GM10248 (cell line): Measurements from ENCODE around the gene B3GALT4.

Experiments used
- CTCF ChIA-PET: fragments of 300-600 bp; sonication (Branson Sonifier 250); formaldehyde crosslinking; extraction: SDS; loops from one replicate; lab custom pipeline; 2021; ENCODE audit warnings: antibody characterized with exemption; lab: Yijun Ruan, JAX
- POLR2A ChIA-PET: fragments of 350-650 bp; sonication (Branson Sonifier 250); formaldehyde crosslinking; extraction: SDS; loops from one replicate; lab custom pipeline; 2020; ENCODE audit warnings: antibody characterized with exemption; lab: Yijun Ruan, JAX
- DNase-seq: peaks from one replicate; pipeline ENCODE4 v3.0.0; 2012; ENCODE audit errors: extremely low spot score
- TF ChIP-seq, protein P1 (sequence below): IDR thresholded peaks from 2 replicates; pipeline ENCODE4 v1.5.1; 2012; ENCODE audit warnings: mild to moderate bottlenecking, low read depth; ENCODE audit errors: extremely low read depth, missing control alignments, control extremely low read depth

B3GALT4 gene

DNA sequence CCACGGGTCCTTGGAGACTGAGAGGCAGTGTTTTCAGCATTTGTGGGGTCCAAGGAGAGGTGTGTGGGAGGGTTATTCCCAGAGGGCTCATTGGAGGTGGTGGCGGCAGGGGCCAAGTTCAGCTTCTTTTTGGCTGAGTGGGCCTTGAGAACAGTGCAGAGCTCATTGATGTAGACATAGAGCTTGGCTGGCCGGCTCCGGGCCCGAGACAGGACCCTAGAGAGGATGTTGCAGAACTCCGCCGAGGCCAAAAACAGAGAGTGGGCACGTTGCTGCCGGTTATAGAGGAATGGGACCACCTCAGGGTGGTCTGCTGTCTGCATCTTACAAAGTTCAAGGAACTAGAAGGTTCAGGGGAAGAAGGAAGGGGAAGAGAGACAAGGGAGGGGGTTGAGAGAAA lies 44.3 kb downstream of the B3GALT4 start:
- TF ChIP-seq, protein P1, sequence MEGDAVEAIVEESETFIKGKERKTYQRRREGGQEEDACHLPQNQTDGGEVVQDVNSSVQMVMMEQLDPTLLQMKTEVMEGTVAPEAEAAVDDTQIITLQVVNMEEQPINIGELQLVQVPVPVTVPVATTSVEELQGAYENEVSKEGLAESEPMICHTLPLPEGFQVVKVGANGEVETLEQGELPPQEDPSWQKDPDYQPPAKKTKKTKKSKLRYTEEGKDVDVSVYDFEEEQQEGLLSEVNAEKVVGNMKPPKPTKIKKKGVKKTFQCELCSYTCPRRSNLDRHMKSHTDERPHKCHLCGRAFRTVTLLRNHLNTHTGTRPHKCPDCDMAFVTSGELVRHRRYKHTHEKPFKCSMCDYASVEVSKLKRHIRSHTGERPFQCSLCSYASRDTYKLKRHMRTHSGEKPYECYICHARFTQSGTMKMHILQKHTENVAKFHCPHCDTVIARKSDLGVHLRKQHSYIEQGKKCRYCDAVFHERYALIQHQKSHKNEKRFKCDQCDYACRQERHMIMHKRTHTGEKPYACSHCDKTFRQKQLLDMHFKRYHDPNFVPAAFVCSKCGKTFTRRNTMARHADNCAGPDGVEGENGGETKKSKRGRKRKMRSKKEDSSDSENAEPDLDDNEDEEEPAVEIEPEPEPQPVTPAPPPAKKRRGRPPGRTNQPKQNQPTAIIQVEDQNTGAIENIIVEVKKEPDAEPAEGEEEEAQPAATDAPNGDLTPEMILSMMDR = no peak
- ChIA-PET POLR2A (interaction anchor here (0.6 kb wide), 1 partner anchor 67 kb away, joined by 3 read pairs; no protein-coding TSS in a partner anchor), CTCF (interaction anchor here (1.0 to 2.0 kb wide), 2 partner anchors 8 to 22 kb away, joined by 3 to 6 read pairs; partner anchors contain the start of gene RGL2)
- no peak for DNase-seq

DNA sequence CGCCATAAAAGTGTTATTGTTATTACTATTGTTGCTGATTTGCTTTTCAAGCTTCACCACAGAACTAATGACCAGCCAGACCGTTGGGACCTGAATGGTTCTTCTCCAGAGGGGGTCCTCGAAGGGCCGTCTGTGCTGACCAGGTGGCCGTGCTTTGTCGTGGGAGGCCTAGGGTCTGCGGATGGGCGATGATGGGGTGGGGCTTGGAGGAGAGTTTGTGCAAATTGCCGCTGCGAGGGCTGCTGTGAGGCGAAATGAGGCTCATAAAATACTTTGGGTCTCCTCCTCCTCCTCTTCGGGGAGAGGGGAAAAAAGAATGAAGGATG lies 46.7 kb downstream of the B3GALT4 start:
- POLR2A ChIA-PET = interaction anchor here (0.7 to 0.9 kb wide), 2 partner anchors 46 to 248 kb away, joined by 3 to 4 read pairs; partner anchors contain the start of gene HLA-DPB1
- TF ChIP-seq, protein P1 = no peak
- CTCF ChIA-PET = interaction anchor here (0.9 to 1.5 kb wide), 4 partner anchors 13 to 103 kb away, joined by 3 to 4 read pairs (median 4); no protein-coding TSS in a partner anchor
- no peak for DNase-seq

DNA sequence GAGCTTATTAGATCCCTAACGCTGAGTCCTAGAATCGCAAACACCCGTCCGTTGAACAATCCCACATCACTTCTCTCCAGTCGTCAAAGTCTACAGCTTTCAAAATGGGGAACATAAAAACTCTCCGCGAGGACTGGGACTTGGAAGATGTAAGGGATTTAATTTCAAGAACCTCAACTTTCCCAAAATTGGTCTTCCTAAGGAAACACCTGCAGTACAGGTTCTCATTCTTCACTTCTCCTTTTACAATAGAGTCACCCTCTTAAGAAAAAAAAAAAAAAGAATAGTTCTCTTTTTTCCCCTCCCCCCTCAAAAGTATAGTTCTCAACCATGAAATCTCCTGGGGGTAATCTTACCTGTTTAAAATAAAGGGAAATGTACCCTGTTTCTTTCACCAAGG lies 47.2 kb downstream of the B3GALT4 start:
- ChIA-PET POLR2A (interaction anchor here (0.7 to 0.9 kb wide), 2 partner anchors 47 to 249 kb away, joined by 3 to 4 read pairs; partner anchors contain the start of gene HLA-DPB1), CTCF (interaction anchor here (1.3 to 1.5 kb wide), 3 partner anchors 14 to 102 kb away, joined by 3 to 4 read pairs (median 4); no protein-coding TSS in a partner anchor)
- DNase-seq = no peak
- TF ChIP-seq, protein P1 = no peak
